22Rv1 (cell line): ENCODE results near the gene CMTR2.

ENCODE experiments used
- ZFX ChIP-seq: fragments of 450-650 bp; IDR thresholded peaks from 2 replicates; pipeline ENCODE4 v1.6.1; 2017; ENCODE audit warnings: antibody characterized with exemption, borderline replicate concordance
- TF ChIP-seq, protein P1 (sequence below): fragments of 450-650 bp; IDR thresholded peaks from 2 replicates; pipeline ENCODE4 v1.5.1; 2017; ENCODE audit warnings: mild to moderate bottlenecking

DNA sequence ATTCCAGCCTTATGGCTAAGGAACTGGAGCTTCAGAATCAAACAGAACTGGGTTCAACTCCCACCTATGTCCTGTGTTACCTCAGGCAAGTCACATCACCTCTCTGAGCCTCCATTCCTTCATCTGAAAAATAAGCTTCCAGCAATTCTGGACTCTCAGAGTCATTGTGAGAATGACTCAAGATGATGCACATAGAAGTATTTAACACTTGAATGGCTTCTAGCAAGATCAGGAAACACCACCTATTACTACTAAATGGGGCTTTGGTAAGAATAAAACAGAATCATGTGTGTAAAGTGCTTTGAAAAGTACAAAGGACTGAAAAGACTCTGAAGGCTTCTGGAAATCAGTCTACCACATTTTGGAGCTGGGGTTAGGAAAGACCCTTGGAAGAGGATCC, 38.5 kb upstream of the CMTR2 start:
- TF ChIP-seq, protein P1, sequence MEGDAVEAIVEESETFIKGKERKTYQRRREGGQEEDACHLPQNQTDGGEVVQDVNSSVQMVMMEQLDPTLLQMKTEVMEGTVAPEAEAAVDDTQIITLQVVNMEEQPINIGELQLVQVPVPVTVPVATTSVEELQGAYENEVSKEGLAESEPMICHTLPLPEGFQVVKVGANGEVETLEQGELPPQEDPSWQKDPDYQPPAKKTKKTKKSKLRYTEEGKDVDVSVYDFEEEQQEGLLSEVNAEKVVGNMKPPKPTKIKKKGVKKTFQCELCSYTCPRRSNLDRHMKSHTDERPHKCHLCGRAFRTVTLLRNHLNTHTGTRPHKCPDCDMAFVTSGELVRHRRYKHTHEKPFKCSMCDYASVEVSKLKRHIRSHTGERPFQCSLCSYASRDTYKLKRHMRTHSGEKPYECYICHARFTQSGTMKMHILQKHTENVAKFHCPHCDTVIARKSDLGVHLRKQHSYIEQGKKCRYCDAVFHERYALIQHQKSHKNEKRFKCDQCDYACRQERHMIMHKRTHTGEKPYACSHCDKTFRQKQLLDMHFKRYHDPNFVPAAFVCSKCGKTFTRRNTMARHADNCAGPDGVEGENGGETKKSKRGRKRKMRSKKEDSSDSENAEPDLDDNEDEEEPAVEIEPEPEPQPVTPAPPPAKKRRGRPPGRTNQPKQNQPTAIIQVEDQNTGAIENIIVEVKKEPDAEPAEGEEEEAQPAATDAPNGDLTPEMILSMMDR: no peak
- no peak for TF ChIP-seq ZFX
